HG03378 (cell line): ENCODE results near the gene C10orf71.

Experiments
- ATAC-seq: cut with Tn5 transposase; IDR thresholded peaks from one replicate; pipeline ENCODE4 v1.9.1; 2021; ENCODE audit warnings: mild to moderate bottlenecking, moderate library complexity; ENCODE audit not compliant: unreplicated experiment

The C10orf71 gene

DNA sequence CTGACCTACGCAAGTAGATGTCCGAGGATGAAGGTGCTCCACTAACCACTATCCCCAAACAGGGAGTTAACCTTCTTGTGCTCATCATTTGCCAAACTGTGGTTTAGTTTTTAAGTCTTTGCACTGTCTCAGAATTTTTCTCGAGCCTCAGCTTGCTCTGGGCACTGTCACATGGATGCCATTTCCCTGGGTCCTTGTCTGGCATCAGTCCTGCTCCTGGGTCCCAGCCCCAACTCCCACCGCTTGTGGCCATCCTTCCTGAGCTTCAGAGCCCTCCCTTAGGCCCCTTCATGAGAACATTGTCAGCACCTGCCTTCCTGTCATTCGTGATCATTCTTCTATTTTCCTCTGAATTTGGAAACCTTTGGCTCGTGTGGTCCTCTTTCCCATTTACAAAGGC, 33.8 kb downstream of the C10orf71 start:
- no peak for ATAC-seq

GRCh38 chr10:49333192-49333591, 34.2 kb downstream of the C10orf71 start:
- no peak for ATAC-seq

- no peak for ATAC-seq
These were observed 36.0 kb downstream of the C10orf71 start for GRCh38 chr10:49334964-49335363.

DNA sequence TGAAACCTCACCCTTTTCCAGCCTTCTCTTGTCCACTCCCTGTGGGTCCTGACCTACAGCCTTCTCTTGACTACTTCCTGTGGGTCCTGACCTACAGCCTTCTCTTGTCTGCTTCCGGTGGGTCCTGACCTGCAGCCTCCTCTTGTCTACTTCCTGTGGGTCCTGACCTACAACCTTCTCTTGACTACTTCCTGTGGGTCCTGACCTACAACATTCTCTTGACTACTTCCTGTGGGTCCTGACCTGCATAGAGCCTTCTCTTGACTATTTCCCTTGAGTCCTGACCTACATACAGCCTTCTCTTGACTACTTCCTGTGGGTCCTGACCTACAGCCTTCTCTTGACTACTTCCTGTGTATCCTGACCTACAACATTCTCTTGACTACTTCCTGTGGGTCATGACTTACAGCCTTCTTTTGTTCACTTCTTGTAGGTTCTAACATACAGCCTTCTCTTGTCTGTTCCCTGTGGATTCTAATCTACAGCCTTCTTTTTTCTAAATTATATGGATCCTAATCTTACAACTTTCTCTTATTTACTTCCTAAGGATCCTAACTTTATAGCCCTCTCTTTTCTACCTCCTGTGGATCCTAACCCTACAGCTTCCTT, 36.5 kb downstream of the C10orf71 start:
- ATAC-seq: no peak

- ATAC-seq: no peak
These were observed 39.6 kb downstream of the C10orf71 start for GRCh38 chr10:49338604-49339003.

DNA sequence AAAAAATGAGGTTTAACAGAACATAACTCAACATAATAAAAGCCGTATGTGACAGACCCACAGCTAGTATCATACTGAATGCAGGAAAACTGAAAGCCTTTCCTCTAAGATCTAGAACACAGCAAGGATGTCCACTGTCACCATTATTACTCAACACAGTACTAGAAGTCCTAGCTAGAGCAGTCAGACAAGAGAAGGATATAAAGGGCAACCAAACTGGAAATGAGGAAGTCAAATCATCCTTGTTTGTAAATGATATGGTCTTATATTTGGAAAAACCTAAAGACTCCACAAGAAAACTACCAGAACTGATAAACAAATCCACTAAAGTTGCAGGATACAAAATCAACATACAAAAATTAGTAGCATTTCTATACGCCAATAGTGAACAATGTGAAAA, 45.9 kb downstream of the C10orf71 start:
- ATAC-seq: no peak

DNA sequence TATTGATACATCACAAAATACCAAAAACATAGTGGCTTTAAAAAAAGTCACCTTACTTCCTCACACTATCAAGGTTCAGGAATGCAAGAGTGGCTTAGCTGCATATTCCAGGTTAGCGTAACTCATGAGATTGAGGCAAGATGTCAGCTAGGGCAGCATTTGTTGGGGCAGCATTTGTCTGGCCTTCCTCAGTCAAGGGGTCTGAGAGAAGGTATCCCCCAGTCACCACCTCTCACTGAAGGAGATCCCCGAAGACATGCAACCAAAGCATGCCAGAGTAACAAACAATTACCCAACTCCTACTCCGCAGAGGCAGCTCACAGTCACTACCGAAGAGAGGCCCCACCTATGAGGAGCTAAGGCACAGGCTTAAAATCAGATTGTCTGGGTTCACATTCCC, 48.4 kb downstream of the C10orf71 start:
- no peak for ATAC-seq

DNA sequence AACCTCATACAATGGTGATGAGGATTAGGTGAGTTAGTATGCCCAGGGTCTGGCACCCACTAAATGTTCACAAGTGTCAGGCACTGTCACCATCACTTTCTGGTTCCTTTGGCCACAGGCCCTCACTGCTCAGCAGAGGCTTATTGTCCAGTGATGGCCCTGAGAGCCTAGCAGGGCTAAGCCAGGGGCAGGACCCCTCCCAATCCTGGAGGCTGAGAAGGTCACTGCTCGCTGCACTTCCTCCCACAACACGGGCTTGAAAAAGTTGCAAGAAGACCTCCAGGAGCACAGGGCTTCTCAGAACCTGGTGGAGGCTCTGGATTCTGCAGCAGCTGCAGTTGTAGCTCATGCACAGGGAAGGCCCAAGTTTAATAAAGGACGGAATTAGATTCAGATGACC, 48.9 kb downstream of the C10orf71 start:
- no peak for ATAC-seq

- ATAC-seq: no peak
These were observed 49.6 kb downstream of the C10orf71 start for GRCh38 chr10:49348593-49348992.

- no peak for ATAC-seq
These were observed 50.4 kb downstream of the C10orf71 start for GRCh38 chr10:49349390-49349789.

GRCh38 chr10:49350138-49350537, 51.2 kb downstream of the C10orf71 start:
- ATAC-seq: no peak

DNA sequence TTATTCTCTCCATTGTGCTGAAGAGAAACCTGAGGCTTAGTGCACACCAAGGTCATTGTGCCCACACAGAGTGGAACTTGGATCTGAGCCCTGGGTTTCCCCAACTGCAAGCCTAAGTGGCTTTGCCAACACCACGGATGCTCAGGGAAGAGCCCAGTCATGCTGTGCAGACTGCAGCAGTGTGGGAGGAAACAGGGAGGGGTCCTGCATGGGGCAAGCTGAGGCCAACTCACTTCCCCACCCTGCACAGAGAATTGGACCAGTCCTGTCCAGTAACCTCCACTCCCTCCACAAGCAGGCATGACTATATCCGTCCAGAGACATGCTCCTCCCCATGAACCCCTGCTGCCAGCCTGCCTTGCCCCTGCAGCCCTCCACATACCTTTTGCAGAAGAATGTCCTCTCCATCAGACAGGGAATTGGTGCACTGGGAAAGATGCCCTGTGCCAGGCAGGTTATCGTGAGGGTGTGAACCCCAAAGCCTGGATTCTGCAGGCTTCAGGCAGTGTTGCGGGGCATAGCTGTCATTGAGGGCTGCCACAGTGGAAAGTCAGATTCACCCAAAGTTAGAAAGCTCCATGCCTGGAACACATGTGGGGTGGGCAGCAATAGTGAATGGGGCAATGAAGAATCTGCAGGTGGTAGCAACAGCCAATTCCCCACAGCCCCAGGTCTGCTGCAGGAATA, 52.0 kb downstream of the C10orf71 start:
- no peak for ATAC-seq

DNA sequence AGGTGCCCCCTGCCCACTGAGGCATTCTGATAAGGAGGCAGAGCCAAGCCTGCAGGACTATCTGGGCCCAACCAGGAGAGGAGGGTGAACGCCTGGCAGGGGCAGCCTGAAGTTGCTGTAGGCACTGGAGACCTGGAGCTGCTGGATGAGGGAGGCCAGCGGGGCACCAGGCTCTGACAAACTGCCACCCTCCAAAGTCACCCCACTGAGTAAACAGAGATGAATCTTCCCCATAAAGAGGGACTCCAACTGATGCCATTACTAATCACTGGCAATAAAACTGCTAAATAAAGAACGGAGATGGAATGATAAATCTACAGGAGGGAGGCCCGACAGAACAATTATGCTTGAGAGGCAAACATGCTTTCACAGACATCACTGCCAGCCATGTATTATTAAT, 52.7 kb downstream of the C10orf71 start:
- no peak for ATAC-seq

- ATAC-seq: no peak
These were observed 53.4 kb downstream of the C10orf71 start for GRCh38 chr10:49352323-49352722.

- no peak for ATAC-seq
These were observed 54.3 kb downstream of the C10orf71 start for GRCh38 chr10:49353026-49353894.

GRCh38 chr10:49353895-49354566, 55.1 kb downstream of the C10orf71 start:
- ATAC-seq: no peak

DNA sequence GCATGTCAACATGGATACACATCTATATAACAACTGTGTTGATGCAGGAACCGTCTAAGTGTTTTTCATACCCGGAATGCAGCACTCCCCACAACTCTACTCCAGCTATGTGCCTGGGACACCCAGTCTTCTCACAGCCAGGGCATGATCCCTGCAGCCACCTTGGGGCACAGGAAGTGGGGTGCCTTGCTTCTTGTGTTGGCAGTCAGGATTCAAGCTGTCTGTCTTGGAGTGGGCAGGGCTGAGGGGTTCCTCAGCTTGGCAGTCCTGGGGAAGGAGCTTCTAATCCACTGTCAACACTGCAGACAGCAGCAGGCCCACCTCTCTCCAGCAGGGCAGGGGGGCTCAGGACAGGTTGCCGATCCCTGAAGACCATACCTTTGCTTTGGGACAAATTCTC, 55.6 kb downstream of the C10orf71 start:
- no peak for ATAC-seq

GRCh38 chr10:49355221-49355620, 56.3 kb downstream of the C10orf71 start:
- no peak for ATAC-seq

DNA sequence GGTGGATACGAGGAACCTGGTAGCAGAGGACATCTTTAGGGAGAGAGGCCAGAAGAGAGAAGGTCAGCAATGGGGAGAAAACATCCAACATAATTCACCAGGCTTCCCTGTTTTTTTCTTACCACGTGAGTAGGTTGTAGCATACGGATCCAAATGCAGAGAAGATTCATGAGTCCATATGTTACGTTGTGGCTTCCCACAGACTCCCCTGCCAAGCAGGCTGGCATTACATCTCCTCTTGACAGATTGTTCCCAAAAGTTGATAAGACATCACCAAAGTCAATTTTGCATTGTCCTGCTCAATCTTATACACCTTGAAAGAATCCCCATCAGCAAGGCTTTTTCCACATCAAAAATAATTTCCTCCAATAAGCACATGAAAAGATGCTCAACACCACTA, 57.2 kb downstream of the C10orf71 start:
- ATAC-seq: no peak

DNA sequence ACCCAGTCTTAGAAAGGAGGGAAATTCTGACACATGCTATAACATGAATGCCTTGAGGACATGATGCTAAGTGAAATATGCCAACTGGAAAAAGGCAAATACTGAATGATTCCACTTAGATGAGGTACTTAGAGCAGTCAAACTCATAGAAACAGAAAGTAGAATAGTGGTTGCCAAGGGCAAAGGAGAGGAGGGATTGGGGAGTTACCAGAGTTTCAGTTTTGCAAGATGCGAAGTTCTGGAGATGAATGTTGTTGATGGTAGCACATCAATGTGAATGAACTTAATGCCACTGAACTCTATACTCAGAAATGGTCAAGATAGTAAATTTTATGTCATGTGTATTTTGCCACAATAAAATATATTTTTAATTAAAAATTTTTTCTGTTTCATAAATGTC, 58.0 kb downstream of the C10orf71 start:
- ATAC-seq: peak; percentile 64

DNA sequence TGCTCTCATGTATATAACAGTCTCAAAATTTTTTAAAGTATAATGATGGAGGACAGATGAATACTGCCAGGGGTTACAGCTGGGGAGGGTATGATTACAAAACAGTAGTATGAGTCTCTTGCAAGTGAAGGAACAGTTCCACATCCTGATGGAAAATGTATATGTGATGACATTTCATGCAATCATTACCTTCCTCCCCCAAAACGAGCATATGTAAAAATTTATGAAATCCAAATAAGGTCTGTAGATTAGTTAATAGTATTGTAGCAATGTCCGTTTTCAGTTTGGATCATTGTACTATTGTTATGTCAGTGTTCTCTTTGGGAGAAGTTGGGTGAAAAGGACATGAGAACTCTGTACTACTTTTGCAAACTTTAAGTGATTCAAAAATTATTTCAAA, 58.9 kb downstream of the C10orf71 start:
- no peak for ATAC-seq
